K562 (cell line): ENCODE data around the gene INSL3. TPM values are rescaled to one million over a fixed set of nuclear protein-coding genes. Genes with fewer than 3 reads are reported as not detected.

Experiments used
- CREBBP ChIP-seq: IDR thresholded peaks from one replicate; pipeline ENCODE4 v1.6.1; 2012; ENCODE audit warnings: low read depth, mild to moderate bottlenecking, control low read depth, inconsistent platforms, low read length
- NFRKB ChIP-seq: fragments of 450-650 bp; IDR thresholded peaks from 2 replicates; pipeline ENCODE4 v1.6.1; 2016; ENCODE audit warnings: low read depth
- RBM17 ChIP-seq: fragments of 200-400 bp; formaldehyde crosslinking; IDR thresholded peaks from 2 replicates; pipeline ENCODE4 v1.6.1; 2017; ENCODE audit warnings: low read depth, mild to moderate bottlenecking, low read length, borderline replicate concordance
- ZFP36 ChIP-seq: fragments of 150-350 bp; IDR thresholded peaks from 2 replicates; pipeline ENCODE4 v1.6.1; 2018; ENCODE audit warnings: low read length, low read depth; ENCODE audit not compliant: partially characterized antibody
- ZNF431 ChIP-seq: sonication (generic); formaldehyde crosslinking; IDR thresholded peaks from 2 replicates; pipeline ENCODE4 v1.8.0; 2022; ENCODE audit warnings: mild to moderate bottlenecking, missing genetic modification reagents
- polyA plus RNA-seq, 8 experiments: library from polyadenylated mRNA; depleted of rRNA in 4 of 8; stranded (reverse) in 5 of 8; unstranded in 3 of 8; fragments of >200 nt; fragmentation: Nextera tagmentation in 2 of 8; fragmentation: Illumina TruSeq in 1 of 8; extraction: Ambion mirVana in 2 of 8; extraction: Trizol in 1 of 8; gene quantifications; 2 replicates each; pipeline versions ENCODE4 v1.2.1 to v1.2.3, GENCODE V29; 2011 to 2014; ENCODE audit warnings: inconsistent platforms in 1 of 8, missing spikeins in 1 of 8
- total RNA-seq, 7 experiments: library from RNA; depleted of rRNA in 6 of 7; stranded (reverse); fragments of >200 nt in 6 of 7; fragmentation: Illumina TruSeq in 2 of 7; extraction: Trizol in 2 of 7; gene quantifications; 2 replicates each; pipeline versions ENCODE4 v1.2.1 to v1.2.3, GENCODE V29; 2011 to 2021; ENCODE audit warnings: low replicate concordance in 1 of 7
- TF ChIP-seq, protein P1 (sequence below): sonication (generic); formaldehyde crosslinking; IDR thresholded peaks from 2 replicates; pipeline ENCODE4 v1.8.0; 2022; ENCODE audit warnings: mild to moderate bottlenecking, missing genetic modification reagents
- TF ChIP-seq, protein P2 (sequence below), 2 experiments: IDR thresholded peaks; 2 replicates each; pipeline ENCODE4 v1.6.1; 2011; ENCODE audit warnings: borderline replicate concordance in 1 of 2, control low read depth in 1 of 2, low read depth in 1 of 2, low read length in 1 of 2, mild to moderate bottlenecking in 1 of 2, mixed read lengths in 1 of 2, moderate library complexity in 1 of 2; ENCODE audit not compliant: insufficient read depth in 1 of 2, insufficient read length in 1 of 2, poor library complexity in 1 of 2, severe bottlenecking in 1 of 2; ENCODE audit errors: extremely low read depth in 1 of 2
- TF ChIP-seq, protein P3 (sequence below), 2 experiments: fragments of 450-650 bp; formaldehyde crosslinking in 1 of 2; IDR thresholded peaks; 2 replicates each; pipeline versions ENCODE4 v1.4.0 to v1.6.1; 2014 to 2020; ENCODE audit warnings: mild to moderate bottlenecking in 2 of 2, borderline replicate concordance in 1 of 2, low read depth in 1 of 2

Gene INSL3
- total and polyA plus RNA-seq, 9 of the 15 experiments (the other 6 are each of a cell fraction or from before 2014, with no cell fraction given): not detected

DNA sequence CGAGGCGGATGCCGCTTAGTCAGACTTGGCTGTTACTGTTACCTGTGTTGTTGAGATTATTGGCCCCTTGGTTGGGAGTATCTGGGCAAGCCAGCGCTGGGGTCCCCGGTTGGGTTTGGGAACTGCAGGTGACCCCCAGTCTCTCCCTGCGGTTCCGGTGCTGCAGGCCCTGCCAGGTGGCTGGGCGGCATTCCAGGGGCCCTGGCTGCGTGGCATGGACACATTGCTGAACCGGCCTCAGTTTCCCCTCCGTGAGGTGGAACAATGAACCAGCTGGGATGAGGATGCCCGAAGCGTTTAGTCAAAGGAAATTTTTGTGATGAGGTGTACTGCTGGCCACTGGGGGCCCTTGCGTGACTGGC lies 25.8 kb downstream of the INSL3 start (continued):
- TF ChIP-seq, protein P1, sequence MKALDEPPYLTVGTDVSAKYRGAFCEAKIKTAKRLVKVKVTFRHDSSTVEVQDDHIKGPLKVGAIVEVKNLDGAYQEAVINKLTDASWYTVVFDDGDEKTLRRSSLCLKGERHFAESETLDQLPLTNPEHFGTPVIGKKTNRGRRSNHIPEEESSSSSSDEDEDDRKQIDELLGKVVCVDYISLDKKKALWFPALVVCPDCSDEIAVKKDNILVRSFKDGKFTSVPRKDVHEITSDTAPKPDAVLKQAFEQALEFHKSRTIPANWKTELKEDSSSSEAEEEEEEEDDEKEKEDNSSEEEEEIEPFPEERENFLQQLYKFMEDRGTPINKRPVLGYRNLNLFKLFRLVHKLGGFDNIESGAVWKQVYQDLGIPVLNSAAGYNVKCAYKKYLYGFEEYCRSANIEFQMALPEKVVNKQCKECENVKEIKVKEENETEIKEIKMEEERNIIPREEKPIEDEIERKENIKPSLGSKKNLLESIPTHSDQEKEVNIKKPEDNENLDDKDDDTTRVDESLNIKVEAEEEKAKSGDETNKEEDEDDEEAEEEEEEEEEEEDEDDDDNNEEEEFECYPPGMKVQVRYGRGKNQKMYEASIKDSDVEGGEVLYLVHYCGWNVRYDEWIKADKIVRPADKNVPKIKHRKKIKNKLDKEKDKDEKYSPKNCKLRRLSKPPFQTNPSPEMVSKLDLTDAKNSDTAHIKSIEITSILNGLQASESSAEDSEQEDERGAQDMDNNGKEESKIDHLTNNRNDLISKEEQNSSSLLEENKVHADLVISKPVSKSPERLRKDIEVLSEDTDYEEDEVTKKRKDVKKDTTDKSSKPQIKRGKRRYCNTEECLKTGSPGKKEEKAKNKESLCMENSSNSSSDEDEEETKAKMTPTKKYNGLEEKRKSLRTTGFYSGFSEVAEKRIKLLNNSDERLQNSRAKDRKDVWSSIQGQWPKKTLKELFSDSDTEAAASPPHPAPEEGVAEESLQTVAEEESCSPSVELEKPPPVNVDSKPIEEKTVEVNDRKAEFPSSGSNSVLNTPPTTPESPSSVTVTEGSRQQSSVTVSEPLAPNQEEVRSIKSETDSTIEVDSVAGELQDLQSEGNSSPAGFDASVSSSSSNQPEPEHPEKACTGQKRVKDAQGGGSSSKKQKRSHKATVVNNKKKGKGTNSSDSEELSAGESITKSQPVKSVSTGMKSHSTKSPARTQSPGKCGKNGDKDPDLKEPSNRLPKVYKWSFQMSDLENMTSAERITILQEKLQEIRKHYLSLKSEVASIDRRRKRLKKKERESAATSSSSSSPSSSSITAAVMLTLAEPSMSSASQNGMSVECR (CRISPR knock-in tag): no peak
- no peak for TF ChIP-seq CREBBP
- TF ChIP-seq, protein P2, sequence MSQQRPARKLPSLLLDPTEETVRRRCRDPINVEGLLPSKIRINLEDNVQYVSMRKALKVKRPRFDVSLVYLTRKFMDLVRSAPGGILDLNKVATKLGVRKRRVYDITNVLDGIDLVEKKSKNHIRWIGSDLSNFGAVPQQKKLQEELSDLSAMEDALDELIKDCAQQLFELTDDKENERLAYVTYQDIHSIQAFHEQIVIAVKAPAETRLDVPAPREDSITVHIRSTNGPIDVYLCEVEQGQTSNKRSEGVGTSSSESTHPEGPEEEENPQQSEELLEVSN (IDR thresholded peaks at IDR 0.05; ENCODE audit: borderline replicate concordance in 1 of 2, extremely low read depth in 1 of 2, insufficient read depth in 1 of 2, insufficient read length in 1 of 2, low read depth in 1 of 2, low read length in 1 of 2, poor library complexity in 1 of 2, severe bottlenecking in 1 of 2): no peak
- no peak for TF ChIP-seq RBM17
- TF ChIP-seq ZNF431 (CRISPR knock-in tag): no peak
- TF ChIP-seq, protein P3, sequence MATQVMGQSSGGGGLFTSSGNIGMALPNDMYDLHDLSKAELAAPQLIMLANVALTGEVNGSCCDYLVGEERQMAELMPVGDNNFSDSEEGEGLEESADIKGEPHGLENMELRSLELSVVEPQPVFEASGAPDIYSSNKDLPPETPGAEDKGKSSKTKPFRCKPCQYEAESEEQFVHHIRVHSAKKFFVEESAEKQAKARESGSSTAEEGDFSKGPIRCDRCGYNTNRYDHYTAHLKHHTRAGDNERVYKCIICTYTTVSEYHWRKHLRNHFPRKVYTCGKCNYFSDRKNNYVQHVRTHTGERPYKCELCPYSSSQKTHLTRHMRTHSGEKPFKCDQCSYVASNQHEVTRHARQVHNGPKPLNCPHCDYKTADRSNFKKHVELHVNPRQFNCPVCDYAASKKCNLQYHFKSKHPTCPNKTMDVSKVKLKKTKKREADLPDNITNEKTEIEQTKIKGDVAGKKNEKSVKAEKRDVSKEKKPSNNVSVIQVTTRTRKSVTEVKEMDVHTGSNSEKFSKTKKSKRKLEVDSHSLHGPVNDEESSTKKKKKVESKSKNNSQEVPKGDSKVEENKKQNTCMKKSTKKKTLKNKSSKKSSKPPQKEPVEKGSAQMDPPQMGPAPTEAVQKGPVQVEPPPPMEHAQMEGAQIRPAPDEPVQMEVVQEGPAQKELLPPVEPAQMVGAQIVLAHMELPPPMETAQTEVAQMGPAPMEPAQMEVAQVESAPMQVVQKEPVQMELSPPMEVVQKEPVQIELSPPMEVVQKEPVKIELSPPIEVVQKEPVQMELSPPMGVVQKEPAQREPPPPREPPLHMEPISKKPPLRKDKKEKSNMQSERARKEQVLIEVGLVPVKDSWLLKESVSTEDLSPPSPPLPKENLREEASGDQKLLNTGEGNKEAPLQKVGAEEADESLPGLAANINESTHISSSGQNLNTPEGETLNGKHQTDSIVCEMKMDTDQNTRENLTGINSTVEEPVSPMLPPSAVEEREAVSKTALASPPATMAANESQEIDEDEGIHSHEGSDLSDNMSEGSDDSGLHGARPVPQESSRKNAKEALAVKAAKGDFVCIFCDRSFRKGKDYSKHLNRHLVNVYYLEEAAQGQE (IDR thresholded peaks at IDR 0.05; ENCODE audit: borderline replicate concordance): no peak
- TF ChIP-seq, protein P3 (CRISPR knock-in tag; IDR thresholded peaks at IDR 0.05; ENCODE audit: low read depth): no peak
- TF ChIP-seq NFRKB: no peak
- no peak for TF ChIP-seq ZFP36
- TF ChIP-seq, all 486 proteins: peak for 0
